Lower leg skin (tissue), 3 donors: Measurements from ENCODE around the gene HMGB2.

Experiments used
- POLR2A ChIP-seq, 2 donors: fragments of 450-650 bp; IDR thresholded peaks; one replicate each; pipeline ENCODE4 v1.6.1; 2016 to 2017; ENCODE audit warnings: antibody characterized with exemption in 2 of 2, mild to moderate bottlenecking in 1 of 2, moderate library complexity in 1 of 2
- TF ChIP-seq, protein P1 (sequence below), 3 donors: fragments of 450-650 bp; IDR thresholded peaks; one replicate each; pipeline ENCODE4 v1.5.1; 2016; ENCODE audit warnings: antibody characterized with exemption in 3 of 3, mild to moderate bottlenecking in 3 of 3, moderate library complexity in 2 of 3

DNA sequence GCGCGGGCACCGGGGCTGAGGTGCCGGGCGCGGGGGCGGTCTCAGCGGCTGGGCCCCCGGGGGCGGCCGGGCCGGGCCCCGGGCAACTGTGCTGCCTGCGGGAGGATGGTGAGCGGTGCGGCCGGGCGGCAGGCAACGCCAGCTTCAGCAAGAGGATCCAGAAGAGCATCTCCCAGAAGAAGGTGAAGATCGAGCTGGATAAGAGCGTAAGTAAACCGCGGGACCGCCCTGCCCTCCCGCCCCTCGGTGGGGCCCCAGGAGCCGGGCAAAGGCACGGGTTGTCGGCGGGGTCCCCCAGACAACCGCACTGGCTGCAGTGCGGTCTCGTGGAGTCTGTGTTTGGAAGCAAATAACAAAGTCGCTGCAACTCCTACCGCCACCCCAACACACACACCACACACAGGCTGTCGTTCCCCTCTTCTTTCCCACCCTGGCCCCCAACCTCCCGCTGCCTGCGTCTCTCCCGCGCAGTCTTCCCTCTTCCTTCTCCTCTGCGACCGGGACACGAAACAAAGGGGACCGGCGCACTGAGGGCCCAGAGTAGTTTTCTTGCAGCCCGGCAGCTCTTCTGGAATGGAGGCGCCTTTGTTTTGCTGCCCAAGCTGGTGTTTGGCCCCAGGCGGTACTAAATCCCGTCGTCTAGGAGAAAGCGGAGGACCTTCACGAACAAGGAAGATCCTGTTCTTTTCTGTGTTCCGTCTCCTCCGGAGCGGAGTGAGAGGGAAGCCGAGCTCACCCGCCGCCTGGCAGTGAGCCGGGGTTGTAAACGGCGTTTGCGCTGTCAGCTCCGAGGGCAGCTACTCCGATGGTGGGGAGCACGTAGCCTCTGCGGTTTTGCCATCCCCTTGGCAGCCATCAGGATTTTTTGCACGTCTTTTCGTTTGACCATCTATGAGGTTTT is 37.4 kb upstream of the HMGB2 start:
- TF ChIP-seq, protein P1, sequence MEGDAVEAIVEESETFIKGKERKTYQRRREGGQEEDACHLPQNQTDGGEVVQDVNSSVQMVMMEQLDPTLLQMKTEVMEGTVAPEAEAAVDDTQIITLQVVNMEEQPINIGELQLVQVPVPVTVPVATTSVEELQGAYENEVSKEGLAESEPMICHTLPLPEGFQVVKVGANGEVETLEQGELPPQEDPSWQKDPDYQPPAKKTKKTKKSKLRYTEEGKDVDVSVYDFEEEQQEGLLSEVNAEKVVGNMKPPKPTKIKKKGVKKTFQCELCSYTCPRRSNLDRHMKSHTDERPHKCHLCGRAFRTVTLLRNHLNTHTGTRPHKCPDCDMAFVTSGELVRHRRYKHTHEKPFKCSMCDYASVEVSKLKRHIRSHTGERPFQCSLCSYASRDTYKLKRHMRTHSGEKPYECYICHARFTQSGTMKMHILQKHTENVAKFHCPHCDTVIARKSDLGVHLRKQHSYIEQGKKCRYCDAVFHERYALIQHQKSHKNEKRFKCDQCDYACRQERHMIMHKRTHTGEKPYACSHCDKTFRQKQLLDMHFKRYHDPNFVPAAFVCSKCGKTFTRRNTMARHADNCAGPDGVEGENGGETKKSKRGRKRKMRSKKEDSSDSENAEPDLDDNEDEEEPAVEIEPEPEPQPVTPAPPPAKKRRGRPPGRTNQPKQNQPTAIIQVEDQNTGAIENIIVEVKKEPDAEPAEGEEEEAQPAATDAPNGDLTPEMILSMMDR (IDR thresholded peaks at IDR 0.05) = no peak
- no peak for TF ChIP-seq POLR2A (IDR thresholded peaks at IDR 0.05)
